ENCODE measurements around the gene SASH1. TPM values are rescaled to one million over a fixed set of nuclear protein-coding genes. Genes with fewer than 3 reads are reported as not detected.

SASH1 gene
- total and polyA plus RNA-seq, 8 donors, result 5.8 to 82.6 (median 16.3) TPM

DNA sequence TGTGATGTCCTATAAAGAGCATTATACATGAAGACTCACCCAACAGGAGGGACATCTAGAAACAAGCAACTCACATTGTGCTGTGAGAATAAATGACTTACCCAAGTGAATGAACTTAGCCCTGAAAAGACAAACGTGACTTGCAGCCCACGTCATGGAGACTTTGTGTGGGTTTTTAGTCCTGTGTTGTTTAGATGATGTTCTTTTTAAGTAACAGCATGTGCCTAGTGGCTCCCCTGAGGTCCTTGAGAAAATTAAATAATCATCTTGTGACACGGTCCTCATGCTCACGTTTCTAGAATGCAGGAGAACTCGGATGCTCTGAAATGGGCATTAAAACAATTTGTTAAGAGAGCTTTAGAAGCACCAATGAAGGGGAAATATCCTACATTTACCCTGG, 165.1 kb downstream of the SASH1 start:
- H3K27ac ChIP-seq, result peak overlapping the region in 4 of 5 donors; percentile 73 to 85 (median 82)
- DNase-seq, result peak in 1 of 2 donors; percentile 54
- intact Hi-C loops (cut with DNase I; ENCODE audit: low total_unique reads), result no loop called here
- H3K36me3 ChIP-seq, result no peaks in the 10 kb centered on the region
- H3K9me3 ChIP-seq, result no peaks in the 10 kb centered on the region
- no peaks in the 10 kb centered on the region for H3K27me3 ChIP-seq
- WGBS, 5 donors, result 57 to 74% (median 65%) methylated on average over 5 of the region's 5 CpGs
- H3K4me1 ChIP-seq, result peaks cover 7 to 33% (median 19%) of the 10 kb centered on the region in 4 donors
- no peak overlapping the region for H3K4me3 ChIP-seq
- no peak for TF ChIP-seq POLR2A (IDR thresholded peaks at IDR 0.05)
- TF ChIP-seq POLR2AphosphoS5 (IDR thresholded peaks at IDR 0.05), result peak in 2 of 3 donors; percentile 46 to 69
- TF ChIP-seq, protein P1, sequence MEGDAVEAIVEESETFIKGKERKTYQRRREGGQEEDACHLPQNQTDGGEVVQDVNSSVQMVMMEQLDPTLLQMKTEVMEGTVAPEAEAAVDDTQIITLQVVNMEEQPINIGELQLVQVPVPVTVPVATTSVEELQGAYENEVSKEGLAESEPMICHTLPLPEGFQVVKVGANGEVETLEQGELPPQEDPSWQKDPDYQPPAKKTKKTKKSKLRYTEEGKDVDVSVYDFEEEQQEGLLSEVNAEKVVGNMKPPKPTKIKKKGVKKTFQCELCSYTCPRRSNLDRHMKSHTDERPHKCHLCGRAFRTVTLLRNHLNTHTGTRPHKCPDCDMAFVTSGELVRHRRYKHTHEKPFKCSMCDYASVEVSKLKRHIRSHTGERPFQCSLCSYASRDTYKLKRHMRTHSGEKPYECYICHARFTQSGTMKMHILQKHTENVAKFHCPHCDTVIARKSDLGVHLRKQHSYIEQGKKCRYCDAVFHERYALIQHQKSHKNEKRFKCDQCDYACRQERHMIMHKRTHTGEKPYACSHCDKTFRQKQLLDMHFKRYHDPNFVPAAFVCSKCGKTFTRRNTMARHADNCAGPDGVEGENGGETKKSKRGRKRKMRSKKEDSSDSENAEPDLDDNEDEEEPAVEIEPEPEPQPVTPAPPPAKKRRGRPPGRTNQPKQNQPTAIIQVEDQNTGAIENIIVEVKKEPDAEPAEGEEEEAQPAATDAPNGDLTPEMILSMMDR (IDR thresholded peaks at IDR 0.05), result no peak
- TF ChIP-seq EP300 (IDR thresholded peaks at IDR 0.05), result peak; percentile 24

DNA sequence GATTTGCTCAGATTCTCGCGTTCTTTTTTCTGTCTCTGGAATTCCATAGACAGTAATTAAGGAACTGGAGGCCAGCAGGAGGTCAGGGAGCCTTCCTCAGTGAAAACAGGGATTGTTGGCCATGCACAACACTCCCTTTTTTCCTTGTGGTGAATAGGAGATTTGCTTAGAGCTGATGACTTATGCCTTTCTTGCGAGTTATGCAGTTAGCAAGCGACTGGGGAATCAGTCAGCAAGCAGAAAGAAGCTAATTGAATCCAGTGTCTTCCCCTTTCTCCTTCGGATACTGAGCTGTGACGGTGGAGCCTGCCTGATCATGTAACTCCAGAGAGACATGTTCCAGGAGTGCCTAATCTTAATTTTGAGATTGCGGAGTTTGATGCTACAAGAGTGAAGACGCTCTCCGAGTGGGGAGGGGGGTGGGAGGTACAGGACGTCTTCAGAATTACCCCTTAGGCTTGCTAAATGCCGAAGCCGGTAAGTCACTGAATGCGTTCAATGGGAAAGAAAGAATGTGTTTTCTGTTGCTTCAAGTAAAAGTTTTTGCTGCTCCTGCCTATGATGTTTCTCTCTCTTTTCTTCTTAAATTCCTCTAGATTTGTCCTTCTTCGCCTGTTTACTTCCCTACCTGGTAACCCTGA, 165.9 kb downstream of the SASH1 start:
- DNase-seq, result peak in 1 of 2 donors; percentile 77
- peaks cover 7 to 33% (median 19%) of the 10 kb centered on the region in 4 donors for H3K4me1 ChIP-seq
- WGBS, 5 donors, result 53 to 75% (median 68%) methylated on average over 14 of the region's 14 CpGs
- peak overlapping the region; percentile 36 to 43 (median 36) for H3K4me3 ChIP-seq
- H3K36me3 ChIP-seq, result no peaks in the 10 kb centered on the region
- no peaks in the 10 kb centered on the region for H3K27me3 ChIP-seq
- H3K9me3 ChIP-seq, result no peaks in the 10 kb centered on the region
- intact Hi-C loops (cut with DNase I; ENCODE audit: low total_unique reads), result no loop called here
- peak overlapping the region; percentile 47 to 85 (median 79) for H3K27ac ChIP-seq
- TF ChIP-seq POLR2AphosphoS5 (IDR thresholded peaks at IDR 0.05) (peak in 1 of 3 donors; percentile 28), POLR2A (IDR thresholded peaks at IDR 0.05) (no peak)

DNA sequence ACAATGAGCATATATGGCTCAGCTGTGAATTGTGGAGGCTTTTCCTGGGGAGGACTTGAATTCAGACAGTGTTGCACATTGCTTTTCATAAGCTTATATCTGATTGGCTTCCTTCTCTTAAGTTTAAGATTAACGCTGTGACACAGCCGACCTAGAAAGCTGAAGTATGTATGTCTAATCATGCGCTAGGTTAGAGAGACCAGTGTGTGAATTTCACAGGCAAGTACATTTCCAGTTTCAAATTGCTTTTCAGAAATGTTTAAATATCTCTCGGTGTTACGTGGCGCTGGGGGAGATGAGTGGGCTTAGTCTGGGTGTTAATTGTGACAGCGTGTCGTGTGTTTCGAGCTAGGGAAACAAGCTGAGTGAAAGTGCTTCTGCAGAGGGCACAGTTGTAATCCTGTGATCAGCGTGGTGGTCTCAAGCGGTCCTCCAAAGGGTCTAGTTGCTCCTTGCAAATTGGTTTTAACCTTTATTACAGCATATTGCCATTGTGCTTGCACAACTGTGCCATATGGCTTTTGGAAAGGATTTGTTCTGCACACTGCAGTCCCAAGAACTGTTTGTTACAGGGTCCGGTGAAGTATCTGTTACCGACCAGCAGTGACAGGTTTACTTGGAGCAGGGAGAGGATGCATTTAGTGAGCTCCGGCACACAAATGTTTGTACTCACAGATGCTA, 166.6 kb downstream of the SASH1 start:
- WGBS, 5 donors, result 44 to 72% (median 59%) methylated on average over 14 of the region's 14 CpGs
- no peaks in the 10 kb centered on the region for H3K36me3 ChIP-seq
- no peaks in the 10 kb centered on the region for H3K9me3 ChIP-seq
- H3K4me3 ChIP-seq, result peak overlapping the region; percentile 36 to 43 (median 36)
- no peaks in the 10 kb centered on the region for H3K27me3 ChIP-seq
- TF ChIP-seq EP300 (IDR thresholded peaks at IDR 0.05) (no peak), POLR2A (IDR thresholded peaks at IDR 0.05) (no peak), POLR2AphosphoS5 (IDR thresholded peaks at IDR 0.05) (no peak)
- TF ChIP-seq, protein P1 (IDR thresholded peaks at IDR 0.05), result no peak
- peak in 1 of 2 donors; percentile 35 for DNase-seq
- intact Hi-C loops (cut with DNase I; ENCODE audit: low total_unique reads), result no loop called here
- peaks cover 7 to 33% (median 19%) of the 10 kb centered on the region in 4 donors for H3K4me1 ChIP-seq
- H3K27ac ChIP-seq, result peak overlapping the region in 4 of 5 donors; percentile 73 to 85 (median 82)

DNA sequence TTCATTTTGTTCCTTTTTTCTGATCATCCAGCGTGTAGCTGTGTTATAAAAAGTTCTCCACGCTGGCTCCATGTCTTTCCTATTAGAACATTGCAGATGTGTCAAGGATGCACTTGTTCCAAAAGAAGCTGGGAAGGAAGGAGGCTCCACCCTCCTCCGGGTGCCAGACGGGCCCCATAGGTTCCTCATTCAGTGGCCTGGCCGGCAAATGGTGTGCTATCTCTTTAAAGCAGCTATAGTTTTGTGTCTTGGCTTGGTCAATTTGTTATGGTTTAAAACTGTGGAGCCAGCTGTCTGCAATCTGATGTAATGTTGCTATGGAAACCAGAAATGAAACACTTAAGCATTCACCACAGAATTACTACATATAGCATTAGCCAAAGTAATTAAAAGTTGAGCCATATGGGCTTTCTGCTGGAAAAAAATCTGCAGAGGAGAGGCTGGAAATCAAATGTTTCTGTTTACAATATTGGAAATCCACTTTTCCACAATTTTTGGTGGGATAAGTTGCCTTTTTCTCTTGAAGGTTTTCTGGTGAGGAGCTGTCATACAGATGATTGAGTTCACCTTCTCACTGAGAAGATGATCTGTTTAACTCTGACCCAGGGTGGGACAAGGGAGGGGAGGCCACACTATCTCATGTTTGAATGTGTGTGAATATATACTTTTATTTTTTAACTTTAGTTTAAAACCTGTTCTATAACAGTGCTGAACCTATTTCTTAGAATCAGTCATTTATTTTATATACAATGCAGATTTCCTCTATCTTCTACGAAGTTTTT, 167.4 kb downstream of the SASH1 start:
- Histone ChIP-seq H3K4me3 (peak overlapping the region; percentile 36 to 43 (median 36)), H3K36me3 (no peaks in the 10 kb centered on the region), H3K27ac (peak overlapping the region in 4 of 5 donors; percentile 73 to 85 (median 82)), H3K9me3 (no peaks in the 10 kb centered on the region), H3K4me1 (peaks cover 7 to 33% (median 19%) of the 10 kb centered on the region in 4 donors), H3K27me3 (no peaks in the 10 kb centered on the region)
- DNase-seq, result peak in 1 of 2 donors; percentile 92
- intact Hi-C loops (cut with DNase I; ENCODE audit: low total_unique reads), result no loop called here
- WGBS, 5 donors, result 30 to 43% (median 35%) methylated on average over 6 of the region's 6 CpGs
- TF ChIP-seq, protein P1 (IDR thresholded peaks at IDR 0.05), result no peak
- peak in 2 of 3 donors; percentile 7 to 56 for TF ChIP-seq POLR2AphosphoS5 (IDR thresholded peaks at IDR 0.05)
